OCI-LY7 (cell line): ENCODE data around the gene CD2AP.

Experiments
- CTCF ChIP-seq: fragments of 200-600 bp; sonication (generic); conservative IDR thresholded peaks from 2 replicates; pipeline ENCODE4 v1.5.1; 2014; ENCODE audit warnings: mild to moderate bottlenecking, antibody characterized with exemption, low read length, moderate library complexity, mixed read lengths
- EZH2phosphoT487 ChIP-seq: fragments of 200-600 bp; sonication (generic); IDR thresholded peaks from 2 replicates; pipeline ENCODE4 v1.6.1; 2018; ENCODE audit warnings: low read depth, borderline replicate concordance, mild to moderate bottlenecking, mixed run types, antibody characterized with exemption, low read length, moderate library complexity, mixed read lengths

GRCh38 chr6:47484616-47485015 is 7.0 kb downstream of the CD2AP start:
- TF ChIP-seq CTCF (no peak), EZH2phosphoT487 (no peak)
